Measurements from ENCODE around the gene CEMP1.

- TF ChIP-seq CTCF (IDR thresholded peaks at IDR 0.05) = no peak
- no peak for TF ChIP-seq EZH2phosphoT487 (IDR thresholded peaks at IDR 0.05)
These were observed 2.7 kb upstream of the CEMP1 start for GRCh38 chr16:2533912-2534311.

Measured in neural progenitor cell (in vitro differentiated cells).